GM18499 (cell line): ENCODE data around the gene PCDHB9.
"Not testable (repeated sequence)": the region's sequence is repeated elsewhere in the genome, so short reads cannot be mapped to it uniquely, and the experiment has no call there.

Source experiments
- ATAC-seq: cut with Tn5 transposase; IDR thresholded peaks from one replicate; pipeline ENCODE4 v1.9.1; 2021; ENCODE audit warnings: moderate number of reproducible peaks; ENCODE audit not compliant: insufficient read depth, unreplicated experiment

PCDHB9 gene

DNA sequence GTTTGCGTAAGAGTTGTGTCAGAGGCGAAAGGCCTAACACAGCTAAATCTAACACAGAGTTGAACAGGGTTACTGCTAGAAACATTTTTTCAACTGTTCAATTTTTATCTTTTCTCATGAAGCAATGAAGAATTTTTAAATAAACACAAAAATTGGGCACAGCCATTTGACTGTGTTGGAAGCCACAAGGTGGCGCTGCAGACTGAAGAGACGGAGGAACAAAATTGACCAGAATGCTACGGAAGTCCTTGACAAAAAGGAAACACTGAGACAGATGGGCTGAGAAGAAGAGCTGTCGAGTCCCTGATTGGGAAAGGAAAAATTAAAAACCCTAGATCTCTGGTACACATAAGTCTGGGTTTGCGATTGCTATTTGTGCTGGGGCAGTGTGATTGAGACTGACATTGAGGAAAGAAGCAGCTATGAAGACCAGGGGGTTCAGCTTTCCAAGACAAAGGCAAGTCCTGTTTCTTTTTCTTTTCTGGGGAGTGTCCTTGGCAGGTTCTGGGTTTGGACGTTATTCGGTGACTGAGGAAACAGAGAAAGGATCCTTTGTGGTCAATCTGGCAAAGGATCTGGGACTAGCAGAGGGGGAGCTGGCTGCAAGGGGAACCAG is at the start of gene PCDHB9:
TSS of gene PCDHB9 (plus strand) at position 265 of the 616 bp plus-strand sequence. CDS start at position 423, 158 bp downstream.
- no peak for ATAC-seq

DNA sequence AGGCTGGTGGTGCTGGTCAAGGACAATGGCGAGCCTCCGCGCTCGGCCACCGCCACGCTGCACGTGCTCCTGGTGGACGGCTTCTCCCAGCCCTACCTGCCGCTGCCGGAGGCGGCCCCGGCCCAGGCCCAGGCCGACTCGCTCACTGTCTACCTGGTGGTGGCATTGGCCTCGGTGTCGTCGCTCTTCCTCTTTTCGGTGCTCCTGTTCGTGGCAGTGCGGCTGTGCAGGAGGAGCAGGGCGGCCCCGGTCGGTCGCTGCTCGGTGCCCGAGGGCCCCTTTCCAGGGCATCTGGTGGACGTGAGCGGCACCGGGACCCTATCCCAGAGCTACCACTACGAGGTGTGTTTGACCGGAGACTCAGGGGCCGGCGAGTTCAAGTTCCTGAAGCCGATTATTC is 49.6 kb upstream of the PCDHB9 start:
- ATAC-seq = not testable (repeated sequence)

DNA sequence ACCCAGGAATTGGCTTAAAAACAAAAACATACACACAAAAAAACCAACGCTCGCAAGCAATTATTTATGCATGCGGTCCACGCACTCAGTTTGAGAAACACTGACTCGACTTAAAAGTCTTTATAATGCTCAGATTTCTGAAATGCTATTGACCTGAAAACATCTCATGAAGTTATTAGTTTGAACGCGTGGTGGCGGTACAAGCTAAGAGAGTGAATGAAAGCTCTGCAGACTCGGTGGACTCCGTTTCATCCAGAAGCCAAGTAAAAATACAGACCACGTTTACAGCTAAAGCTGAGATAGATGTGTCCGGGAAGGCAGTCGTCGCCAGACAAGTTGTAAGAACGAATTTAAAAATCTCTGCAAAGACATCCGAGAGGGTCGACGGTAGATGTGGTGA is 37.1 kb upstream of the PCDHB9 start, which contains the start of gene PCDHB6:
TSS of gene PCDHB6 (plus strand) at position 246 of the 400 bp plus-strand sequence. CDS start 201 bp downstream, outside the sequence.
- no peak for ATAC-seq

GRCh38 chr5:141150224-141150992 is 36.6 kb upstream of the PCDHB9 start:
- no peak for ATAC-seq

DNA sequence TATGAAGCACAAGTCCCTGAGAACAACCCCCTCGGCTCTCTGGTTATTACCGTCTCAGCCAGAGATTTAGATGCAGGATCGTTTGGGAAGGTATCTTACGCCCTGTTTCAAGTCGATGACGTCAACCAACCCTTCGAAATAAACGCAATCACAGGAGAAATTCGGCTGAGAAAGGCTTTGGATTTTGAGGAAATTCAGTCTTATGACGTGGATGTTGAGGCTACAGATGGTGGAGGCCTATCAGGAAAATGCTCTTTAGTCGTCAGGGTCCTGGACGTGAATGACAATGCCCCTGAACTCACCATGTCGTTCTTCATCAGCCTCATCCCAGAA is 36.0 kb upstream of the PCDHB9 start:
- no peak for ATAC-seq

DNA sequence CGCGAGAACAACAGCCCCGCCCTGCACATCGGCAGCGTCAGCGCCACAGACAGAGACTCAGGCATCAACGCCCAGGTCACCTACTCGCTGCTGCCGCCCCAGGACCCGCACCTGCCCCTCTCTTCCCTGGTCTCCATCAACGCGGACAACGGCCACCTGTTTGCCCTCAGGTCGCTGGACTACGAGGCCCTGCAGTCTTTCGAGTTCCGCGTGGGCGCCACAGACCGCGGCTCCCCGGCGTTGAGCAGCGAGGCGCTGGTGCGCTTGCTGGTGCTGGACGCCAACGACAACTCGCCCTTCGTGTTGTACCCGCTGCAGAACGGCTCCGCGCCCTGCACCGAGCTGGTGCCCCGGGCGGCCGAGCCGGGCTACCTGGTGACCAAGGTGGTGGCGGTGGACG is 35.3 kb upstream of the PCDHB9 start:
- ATAC-seq = not testable (repeated sequence)

GRCh38 chr5:141152096-141152495 is 34.9 kb upstream of the PCDHB9 start:
- ATAC-seq = not testable (repeated sequence)

DNA sequence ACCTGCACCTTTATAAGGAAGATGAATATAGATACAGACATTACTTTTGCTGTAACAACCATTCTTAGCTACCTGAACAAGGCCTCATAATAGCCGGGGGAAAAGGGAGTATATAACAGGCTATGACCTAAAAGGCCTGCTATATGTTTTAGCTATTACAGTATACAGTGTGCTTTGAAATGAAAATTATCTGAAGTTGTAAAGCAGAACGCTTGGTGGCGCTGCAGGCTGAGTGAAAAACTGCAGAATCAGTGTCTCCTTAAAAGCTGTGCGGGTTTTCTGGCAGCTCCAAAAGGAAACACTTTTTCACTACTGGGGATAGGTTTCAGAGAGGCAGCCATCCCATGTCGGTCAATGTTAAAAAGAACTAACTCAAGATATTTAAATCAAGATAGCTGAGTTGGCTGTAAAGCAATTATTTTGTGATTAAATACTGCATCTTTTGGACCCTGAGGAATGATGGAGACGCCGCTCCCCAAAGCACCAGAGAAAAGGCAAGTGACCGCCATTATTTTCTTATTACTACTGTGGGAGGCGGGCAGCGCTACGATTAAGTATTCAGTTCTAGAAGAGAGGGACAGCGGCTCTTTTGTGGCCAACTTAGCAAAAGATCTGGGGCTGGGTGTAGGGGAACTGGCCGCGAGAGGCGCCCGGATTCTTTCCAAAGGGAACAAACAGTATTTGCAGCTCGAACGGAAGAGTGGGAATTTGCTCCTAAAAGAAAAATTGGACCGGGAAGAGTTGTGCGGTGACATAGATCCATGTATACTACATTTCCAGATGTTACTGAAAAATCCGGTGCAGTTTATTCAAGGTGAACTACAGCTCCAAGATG is 31.2 kb upstream of the PCDHB9 start:
- no peak for ATAC-seq

DNA sequence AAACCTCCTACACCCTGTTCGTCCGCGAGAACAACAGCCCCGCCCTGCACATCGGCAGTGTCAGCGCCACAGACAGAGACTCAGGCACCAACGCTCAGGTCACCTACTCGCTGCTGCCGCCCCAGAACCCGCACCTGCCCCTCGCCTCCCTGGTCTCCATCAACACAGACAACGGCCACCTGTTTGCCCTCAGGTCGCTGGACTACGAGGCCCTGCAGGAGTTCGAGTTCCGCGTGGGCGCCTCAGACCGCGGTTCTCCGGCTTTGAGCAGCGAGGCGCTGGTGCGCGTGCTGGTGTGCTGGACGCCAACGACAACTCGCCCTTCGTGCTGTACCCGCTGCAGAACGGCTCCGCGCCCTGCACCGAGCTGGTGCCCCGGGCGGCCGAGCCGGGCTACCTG is 29.6 kb upstream of the PCDHB9 start:
- not testable (repeated sequence) for ATAC-seq

GRCh38 chr5:141157901-141158300 is 29.1 kb upstream of the PCDHB9 start:
- ATAC-seq = not testable (repeated sequence)

DNA sequence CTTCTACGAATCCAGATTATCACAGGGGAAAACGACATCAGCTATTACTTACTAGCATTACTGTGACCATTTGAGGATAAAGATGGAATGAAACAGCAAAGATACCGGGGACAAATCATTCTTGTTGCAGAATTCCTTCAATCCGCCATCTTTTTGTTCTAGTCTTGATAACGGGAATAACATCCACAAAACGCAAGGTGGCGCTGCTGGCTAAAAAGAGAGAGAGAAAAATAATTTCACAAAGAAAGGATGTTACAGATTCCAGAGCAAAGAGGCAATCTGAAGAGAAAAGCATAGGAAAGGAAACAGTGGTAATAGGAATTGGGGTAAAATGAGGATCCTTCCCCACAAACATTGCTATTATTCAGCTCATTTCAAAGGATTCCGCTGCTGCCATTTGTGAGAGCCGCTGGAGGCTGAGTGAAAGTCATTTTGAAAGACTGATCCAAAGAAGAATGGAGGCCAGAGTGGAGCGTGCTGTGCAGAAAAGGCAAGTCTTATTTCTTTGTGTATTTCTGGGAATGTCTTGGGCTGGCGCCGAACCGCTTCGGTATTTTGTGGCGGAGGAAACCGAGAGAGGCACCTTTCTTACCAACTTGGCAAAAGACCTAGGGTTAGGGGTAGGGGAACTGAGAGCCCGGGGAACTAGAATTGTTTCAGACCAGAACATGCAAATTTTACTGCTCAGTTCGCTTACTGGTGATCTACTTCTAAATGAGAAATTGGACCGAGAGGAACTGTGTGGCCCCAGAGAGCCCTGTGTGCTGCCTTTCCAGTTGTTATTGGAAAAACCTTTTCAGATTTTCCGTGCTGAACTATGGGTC is 14.4 kb upstream of the PCDHB9 start, which contains the start of gene PCDHB7:
TSS of gene PCDHB7 (plus strand) at position 264 of the 824 bp plus-strand sequence. CDS start at position 456, 192 bp downstream.
- ATAC-seq = no peak

DNA sequence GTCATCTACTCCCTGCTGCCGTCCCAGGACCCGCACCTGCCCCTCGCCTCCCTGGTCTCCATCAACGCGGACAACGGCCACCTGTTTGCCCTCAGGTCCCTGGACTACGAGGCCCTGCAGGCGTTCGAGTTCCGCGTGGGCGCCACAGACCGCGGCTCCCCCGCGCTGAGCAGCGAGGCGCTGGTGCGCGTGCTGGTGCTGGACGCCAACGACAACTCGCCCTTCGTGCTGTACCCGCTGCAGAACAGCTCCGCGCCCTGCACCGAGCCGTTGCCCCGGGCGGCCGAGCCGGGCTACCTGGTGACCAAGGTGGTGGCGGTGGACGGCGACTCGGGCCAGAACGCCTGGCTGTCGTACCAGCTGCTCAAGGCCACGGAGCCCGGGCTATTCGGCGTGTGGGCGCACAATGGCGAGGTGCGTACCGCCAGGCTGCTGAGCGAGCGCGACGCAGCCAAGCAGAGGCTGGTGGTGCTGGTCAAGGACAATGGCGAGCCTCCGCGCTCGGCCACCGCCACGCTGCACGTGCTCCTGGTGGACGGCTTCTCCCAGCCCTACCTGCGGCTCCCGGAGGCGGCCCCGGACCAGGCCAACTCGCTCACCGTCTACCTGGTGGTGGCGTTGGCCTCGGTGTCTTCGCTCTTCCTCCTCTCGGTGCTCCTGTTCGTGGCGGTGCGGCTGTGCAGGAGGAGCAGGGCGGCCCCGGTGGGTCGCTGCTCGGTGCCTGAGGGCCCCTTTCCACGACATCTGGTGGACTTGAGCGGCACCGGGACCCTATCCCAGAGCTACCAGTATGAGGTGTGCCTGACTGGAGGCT is 12.5 kb upstream of the PCDHB9 start:
- not testable (repeated sequence) for ATAC-seq

- no peak for ATAC-seq
Observed at GRCh38 chr5:141175933-141176332, 11.0 kb upstream of the PCDHB9 start.

DNA sequence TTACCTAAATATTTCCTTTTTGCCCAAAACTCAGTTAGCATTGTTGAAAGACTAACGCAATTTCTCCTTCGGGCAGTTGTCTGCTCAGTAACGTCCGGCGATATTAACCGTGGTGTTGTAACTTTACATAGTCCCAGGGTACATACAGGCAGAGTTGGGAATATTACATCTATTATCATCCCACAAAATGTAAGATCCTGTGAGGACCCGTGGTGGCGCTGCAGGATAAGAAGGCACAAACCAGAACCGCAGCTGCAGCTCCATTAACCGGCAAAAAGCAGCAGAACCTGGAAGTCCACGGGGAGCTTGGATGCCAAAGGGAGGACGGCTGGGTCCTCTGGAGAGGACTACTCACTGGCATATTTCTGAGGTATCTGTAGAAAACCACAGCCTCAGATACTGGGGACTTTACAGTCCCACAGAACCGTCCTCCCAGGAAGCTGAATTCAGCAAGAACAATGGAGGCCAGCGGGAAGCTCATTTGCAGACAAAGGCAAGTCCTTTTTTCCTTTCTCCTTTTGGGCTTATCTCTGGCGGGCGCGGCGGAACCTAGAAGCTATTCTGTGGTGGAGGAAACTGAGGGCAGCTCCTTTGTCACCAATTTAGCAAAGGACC is 9.3 kb upstream of the PCDHB9 start, which contains the start of gene PCDHB8:
TSS of gene PCDHB8 (plus strand) at position 214 of the 615 bp plus-strand sequence. CDS start at position 459, 245 bp downstream.
- not testable (repeated sequence) for ATAC-seq

DNA sequence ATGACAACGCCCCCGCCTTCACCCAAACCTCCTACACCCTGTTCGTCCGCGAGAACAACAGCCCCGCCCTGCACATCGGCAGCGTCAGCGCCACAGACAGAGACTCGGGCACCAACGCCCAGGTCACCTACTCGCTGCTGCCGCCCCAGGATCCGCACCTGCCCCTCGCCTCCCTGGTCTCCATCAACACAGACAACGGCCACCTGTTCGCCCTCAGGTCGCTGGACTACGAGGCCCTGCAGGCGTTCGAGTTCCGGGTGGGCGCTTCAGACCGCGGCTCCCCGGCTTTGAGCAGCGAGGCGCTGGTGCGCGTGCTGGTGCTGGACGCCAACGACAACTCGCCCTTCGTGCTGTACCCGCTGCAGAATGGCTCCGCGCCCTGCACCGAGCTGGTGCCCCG is 7.6 kb upstream of the PCDHB9 start:
- ATAC-seq = not testable (repeated sequence)

DNA sequence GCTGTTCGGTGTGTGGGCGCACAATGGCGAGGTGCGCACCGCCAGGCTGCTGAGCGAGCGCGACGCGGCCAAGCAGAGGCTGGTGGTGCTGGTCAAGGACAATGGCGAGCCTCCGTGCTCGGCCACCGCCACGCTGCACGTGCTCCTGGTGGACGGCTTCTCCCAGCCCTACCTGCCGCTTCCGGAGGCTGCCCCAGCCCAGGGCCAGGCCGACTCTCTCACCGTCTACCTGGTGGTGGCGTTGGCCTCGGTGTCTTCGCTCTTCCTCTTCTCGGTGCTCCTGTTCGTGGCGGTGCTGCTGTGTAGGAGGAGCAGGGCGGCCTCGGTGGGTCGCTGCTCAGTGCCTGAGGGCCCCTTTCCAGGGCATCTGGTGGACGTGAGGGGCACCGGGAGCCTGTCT is 7.1 kb upstream of the PCDHB9 start:
- ATAC-seq = not testable (repeated sequence)

DNA sequence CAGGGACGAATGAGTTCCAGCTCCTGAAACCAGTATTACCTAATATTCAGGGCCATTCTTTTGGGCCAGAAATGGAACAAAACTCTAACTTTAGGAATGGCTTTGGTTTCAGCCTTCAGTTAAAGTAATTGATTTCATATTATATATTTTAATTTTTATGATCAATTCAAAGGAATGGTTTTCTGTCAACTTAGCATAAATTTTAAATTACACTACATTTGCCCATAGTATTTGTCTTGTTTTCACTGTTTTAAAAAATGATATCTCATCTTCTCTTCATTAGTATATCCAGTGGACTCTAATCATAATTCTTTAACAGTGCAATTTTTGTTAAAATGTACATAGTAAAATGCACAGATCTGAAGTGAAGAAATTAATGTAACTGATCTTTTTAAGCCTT is 6.6 kb upstream of the PCDHB9 start:
- ATAC-seq = no peak

- no peak for ATAC-seq
Observed at GRCh38 chr5:141182248-141182647, 4.7 kb upstream of the PCDHB9 start, which contains the start of gene PCDHB16. TSS of gene PCDHB16 (plus strand) at chr5:141182387. CDS start at chr5:141182560, 173 bp downstream.
